Measurements from ENCODE around the gene FNIP1.
"Not testable (repeated sequence)": the region's sequence is repeated elsewhere in the genome, so short reads cannot be mapped to it uniquely, and the experiment has no call there.

Gene FNIP1

GRCh38 chr5:131745155-131745554 lies 51.7 kb downstream of the FNIP1 start:
- no peaks in the 10 kb centered on the region for H3K27me3 ChIP-seq (replicated peaks; ENCODE audit: insufficient read depth, low read length)
- no peak overlapping the region for H3K4me2 ChIP-seq (ENCODE audit: low read depth, low read length)
- H3K9me2 ChIP-seq (replicated peaks; ENCODE audit: insufficient read depth, low read length), result no peaks in the 10 kb centered on the region
- no peaks in the 10 kb centered on the region for H3K9me3 ChIP-seq (replicated peaks; ENCODE audit: insufficient read depth, low read length)
- H4K20me1 ChIP-seq (ENCODE audit: insufficient read depth, low read length), result no peaks in the 10 kb centered on the region; the same call in 1 of the 2 replicates
- no peak overlapping the region for H2AFZ ChIP-seq (ENCODE audit: low read length)
- H3K4me1 ChIP-seq (ENCODE audit: low read length), result peaks cover 8% of the 10 kb centered on the region; the same call in 1 of the 2 replicates
- TF ChIP-seq EZH2phosphoT487 (IDR thresholded peaks at IDR 0.05; ENCODE audit: low read length) (no peak), EZH2 (optimal IDR thresholded peaks at IDR 0.05; ENCODE audit: low read depth, low read length) (no peak), CTCF (IDR thresholded peaks at IDR 0.05; ENCODE audit: low read length) (no peak)
- H3K4me3 ChIP-seq (ENCODE audit: low read length), result no peak overlapping the region
- H3K27ac ChIP-seq (ENCODE audit: low read length), result no peak overlapping the region
- no peak for DNase-seq
- peaks cover 70% of the 10 kb centered on the region for H3K79me2 ChIP-seq (ENCODE audit: low read length)
- H3F3A ChIP-seq (ENCODE audit: insufficient read depth, low read length), result no peaks in the 10 kb centered on the region
- no peak overlapping the region for H3K9ac ChIP-seq (ENCODE audit: low read length)
- no peaks in the 10 kb centered on the region for H3K36me3 ChIP-seq (replicated peaks; ENCODE audit: insufficient read depth, low read length)

- H3K27ac ChIP-seq (ENCODE audit: low read length), result no peak overlapping the region
Measured at GRCh38 chr5:131740477-131740876, 56.3 kb downstream of the FNIP1 start.

GRCh38 chr5:131735393-131735792 lies 61.4 kb downstream of the FNIP1 start:
- Histone ChIP-seq H2AFZ (ENCODE audit: low read length) (no peak overlapping the region), H3K4me3 (ENCODE audit: low read length) (no peak overlapping the region), H3K4me1 (ENCODE audit: low read length) (no peaks in the 10 kb centered on the region), H3K9me3 (replicated peaks; ENCODE audit: insufficient read depth, low read length) (no peaks in the 10 kb centered on the region), H4K20me1 (ENCODE audit: insufficient read depth, low read length) (no peaks in the 10 kb centered on the region; the same call in 1 of the 2 replicates), H3K9me2 (replicated peaks; ENCODE audit: insufficient read depth, low read length) (no peaks in the 10 kb centered on the region), H3K79me2 (ENCODE audit: low read length) (peaks cover 17% of the 10 kb centered on the region), H3F3A (ENCODE audit: insufficient read depth, low read length) (no peaks in the 10 kb centered on the region), H3K27me3 (replicated peaks; ENCODE audit: insufficient read depth, low read length) (no peaks in the 10 kb centered on the region), H3K36me3 (replicated peaks; ENCODE audit: insufficient read depth, low read length) (peaks cover 3% of the 10 kb centered on the region; the same call in 1 of the 2 replicates), H3K27ac (ENCODE audit: low read length) (no peak overlapping the region), H3K4me2 (ENCODE audit: low read depth, low read length) (no peak overlapping the region), H3K9ac (ENCODE audit: low read length) (no peak overlapping the region)
- no peak for TF ChIP-seq EZH2phosphoT487 (IDR thresholded peaks at IDR 0.05; ENCODE audit: low read length)
- TF ChIP-seq CTCF (IDR thresholded peaks at IDR 0.05; ENCODE audit: low read length), result no peak
- no peak for TF ChIP-seq EZH2 (optimal IDR thresholded peaks at IDR 0.05; ENCODE audit: low read depth, low read length)
- DNase-seq, result no peak

More at GRCh38 chr5:131740477-131740876, 56.3 kb downstream of the FNIP1 start:
- H3F3A ChIP-seq (ENCODE audit: insufficient read depth, low read length), result no peaks in the 10 kb centered on the region
- no peak for DNase-seq
- H2AFZ ChIP-seq (ENCODE audit: low read length), result no peak overlapping the region
- no peaks in the 10 kb centered on the region for H3K27me3 ChIP-seq (replicated peaks; ENCODE audit: insufficient read depth, low read length)
- H3K4me1 ChIP-seq (ENCODE audit: low read length), result no peaks in the 10 kb centered on the region
- no peak overlapping the region for H3K4me3 ChIP-seq (ENCODE audit: low read length)
- no peaks in the 10 kb centered on the region for H3K9me2 ChIP-seq (replicated peaks; ENCODE audit: insufficient read depth, low read length)
- H3K36me3 ChIP-seq (replicated peaks; ENCODE audit: insufficient read depth, low read length), result no peaks in the 10 kb centered on the region
- no peak overlapping the region for H3K4me2 ChIP-seq (ENCODE audit: low read depth, low read length)
- peaks cover 33% of the 10 kb centered on the region for H3K79me2 ChIP-seq (ENCODE audit: low read length)
- H3K9me3 ChIP-seq (replicated peaks; ENCODE audit: insufficient read depth, low read length), result no peaks in the 10 kb centered on the region
- no peak overlapping the region for H3K9ac ChIP-seq (ENCODE audit: low read length)
- no peak for TF ChIP-seq EZH2 (optimal IDR thresholded peaks at IDR 0.05; ENCODE audit: low read depth, low read length)
- no peak for TF ChIP-seq CTCF (IDR thresholded peaks at IDR 0.05; ENCODE audit: low read length)
- no peak for TF ChIP-seq EZH2phosphoT487 (IDR thresholded peaks at IDR 0.05; ENCODE audit: low read length)
- H4K20me1 ChIP-seq (ENCODE audit: insufficient read depth, low read length), result no peaks in the 10 kb centered on the region

- H3K36me3 ChIP-seq (replicated peaks; ENCODE audit: insufficient read depth, low read length); H4K20me1 ChIP-seq (ENCODE audit: insufficient read depth, low read length); H3K9me2 ChIP-seq (replicated peaks; ENCODE audit: insufficient read depth, low read length); H3K4me3 ChIP-seq (ENCODE audit: low read length); H3K9ac ChIP-seq (ENCODE audit: low read length); H3K27ac ChIP-seq (ENCODE audit: low read length); H3K9me3 ChIP-seq (replicated peaks; ENCODE audit: insufficient read depth, low read length); H3K4me1 ChIP-seq (ENCODE audit: low read length); H3K27me3 ChIP-seq (replicated peaks; ENCODE audit: insufficient read depth, low read length); H3K4me2 ChIP-seq (ENCODE audit: low read depth, low read length); H3F3A ChIP-seq (ENCODE audit: insufficient read depth, low read length); H2AFZ ChIP-seq (ENCODE audit: low read length); DNase-seq: not testable (repeated sequence)
- peaks cover 17% of the 10 kb centered on the region for H3K79me2 ChIP-seq (ENCODE audit: low read length)
Measured at GRCh38 chr5:131734939-131735338, 61.9 kb downstream of the FNIP1 start.

GRCh38 chr5:131729292-131729691 lies 67.5 kb downstream of the FNIP1 start:
- H3K9me2 ChIP-seq (replicated peaks; ENCODE audit: insufficient read depth, low read length); H3K79me2 ChIP-seq (ENCODE audit: low read length); H2AFZ ChIP-seq (ENCODE audit: low read length); DNase-seq; H3K4me1 ChIP-seq (ENCODE audit: low read length); H3K27me3 ChIP-seq (replicated peaks; ENCODE audit: insufficient read depth, low read length); H4K20me1 ChIP-seq (ENCODE audit: insufficient read depth, low read length); H3K4me3 ChIP-seq (ENCODE audit: low read length); H3K9me3 ChIP-seq (replicated peaks; ENCODE audit: insufficient read depth, low read length); H3K9ac ChIP-seq (ENCODE audit: low read length); H3K27ac ChIP-seq (ENCODE audit: low read length); H3F3A ChIP-seq (ENCODE audit: insufficient read depth, low read length); H3K36me3 ChIP-seq (replicated peaks; ENCODE audit: insufficient read depth, low read length); H3K4me2 ChIP-seq (ENCODE audit: low read depth, low read length): not testable (repeated sequence)

GRCh38 chr5:131724089-131724488 lies 72.7 kb downstream of the FNIP1 start:
- not testable (repeated sequence) for H2AFZ ChIP-seq (ENCODE audit: low read length); H3K27ac ChIP-seq (ENCODE audit: low read length); H3K4me2 ChIP-seq (ENCODE audit: low read depth, low read length); DNase-seq; H3F3A ChIP-seq (ENCODE audit: insufficient read depth, low read length); H3K4me3 ChIP-seq (ENCODE audit: low read length); H3K27me3 ChIP-seq (replicated peaks; ENCODE audit: insufficient read depth, low read length); H3K9ac ChIP-seq (ENCODE audit: low read length); H3K4me1 ChIP-seq (ENCODE audit: low read length); H3K36me3 ChIP-seq (replicated peaks; ENCODE audit: insufficient read depth, low read length); H3K9me2 ChIP-seq (replicated peaks; ENCODE audit: insufficient read depth, low read length); H4K20me1 ChIP-seq (ENCODE audit: insufficient read depth, low read length); H3K9me3 ChIP-seq (replicated peaks; ENCODE audit: insufficient read depth, low read length)
- H3K79me2 ChIP-seq (ENCODE audit: low read length), result peaks cover 16% of the 10 kb centered on the region; the same call in 1 of the 2 replicates
